GM12878 (cell line): Measurements from ENCODE around the gene ESRP2. TPM values are rescaled to one million over a fixed set of nuclear protein-coding genes. Genes with fewer than 3 reads are reported as not detected.
A peak's percentile ranks its signal among the peaks of the same experiment; 100 is the strongest.

Experiments
- CHD2 ChIP-seq: IDR thresholded peaks from 2 replicates; pipeline ENCODE4 v1.6.1; 2011; ENCODE audit warnings: low read depth, low read length, improper control_type of control experiment, borderline replicate concordance
- DPF2 ChIP-seq: fragments of 450-650 bp; IDR thresholded peaks from 2 replicates; pipeline ENCODE4 v1.6.1; 2017; ENCODE audit warnings: mild to moderate bottlenecking
- ESRRA ChIP-seq: IDR thresholded peaks from 2 replicates; pipeline ENCODE4 v1.6.1; 2012; ENCODE audit warnings: mild to moderate bottlenecking, low read length, improper control_type of control experiment
- EZH2 ChIP-seq: IDR thresholded peaks from 2 replicates; pipeline ENCODE4 v1.6.1; 2012; ENCODE audit warnings: low read depth, mild to moderate bottlenecking, control low read depth, inconsistent platforms, low read length, borderline replicate concordance; ENCODE audit not compliant: control insufficient read depth
- IKZF2 ChIP-seq, 2 experiments: fragments of 450-650 bp; IDR thresholded peaks; 2 replicates each; pipeline ENCODE4 v1.6.1; 2017; ENCODE audit warnings: mild to moderate bottlenecking in 2 of 2, moderate library complexity in 2 of 2
- LARP7 ChIP-seq: fragments of 450-650 bp; IDR thresholded peaks from 2 replicates; pipeline ENCODE4 v1.6.1; 2017; ENCODE audit warnings: mild to moderate bottlenecking
- PAX5 ChIP-seq: IDR thresholded peaks from 2 replicates; pipeline ENCODE4 v1.6.1; 2011; ENCODE audit warnings: low read depth, low read length, borderline replicate concordance
- PKNOX1 ChIP-seq: fragments of 450-650 bp; IDR thresholded peaks from 2 replicates; pipeline ENCODE4 v1.6.1; 2016; ENCODE audit warnings: mild to moderate bottlenecking
- RAD51 ChIP-seq: fragments of 450-650 bp; IDR thresholded peaks from 2 replicates; pipeline ENCODE4 v1.6.1; 2016; ENCODE audit warnings: moderate library complexity, mild to moderate bottlenecking, inconsistent platforms
- RBBP5 ChIP-seq: fragments of 200-600 bp; sonication (generic); conservative IDR thresholded peaks from 2 replicates; pipeline ENCODE4 v1.6.1; 2016
- SMAD5 ChIP-seq: IDR thresholded peaks from 2 replicates; pipeline ENCODE4 v1.6.1; 2016; ENCODE audit warnings: antibody characterized with exemption, low read depth
- SREBF1 ChIP-seq: IDR thresholded peaks from 2 replicates; pipeline ENCODE4 v1.6.1; 2012; ENCODE audit warnings: mild to moderate bottlenecking, low read length
- TCF3 ChIP-seq: IDR thresholded peaks from 2 replicates; pipeline ENCODE4 v1.6.1; 2012; ENCODE audit warnings: low read depth, mild to moderate bottlenecking, low read length, borderline replicate concordance; ENCODE audit not compliant: insufficient read depth
- TCF7 ChIP-seq: IDR thresholded peaks from 2 replicates; pipeline ENCODE4 v1.6.1; 2014; ENCODE audit warnings: antibody characterized with exemption, borderline replicate concordance
- YBX1 ChIP-seq: fragments of 450-650 bp; IDR thresholded peaks from 2 replicates; pipeline ENCODE4 v1.6.1; 2016; ENCODE audit warnings: antibody characterized with exemption
- YY1 ChIP-seq: IDR thresholded peaks from 2 replicates; pipeline ENCODE4 v1.6.1; 2011; ENCODE audit warnings: low read depth, mild to moderate bottlenecking, low read length
- ZNF217 ChIP-seq: fragments of 450-650 bp; IDR thresholded peaks from 2 replicates; pipeline ENCODE4 v1.6.1; 2017; ENCODE audit warnings: antibody characterized with exemption, mild to moderate bottlenecking
- ZNF384 ChIP-seq: IDR thresholded peaks from 2 replicates; pipeline ENCODE4 v1.6.1; 2012; ENCODE audit warnings: low read depth, mild to moderate bottlenecking, low read length, improper control_type of control experiment, borderline replicate concordance
- polyA plus RNA-seq, 11 experiments: library from polyadenylated mRNA; depleted of rRNA in 4 of 11; unstranded in 6 of 11; stranded (reverse) in 5 of 11; fragments of >200 nt; fragmentation: Nextera tagmentation in 4 of 11; fragmentation: Illumina TruSeq in 1 of 11; extraction: Ambion mirVana in 4 of 11; extraction: Trizol in 1 of 11; gene quantifications; 1 replicate in 1 of 11; 2 replicates in 10 of 11; pipeline versions ENCODE4 v1.2.1 to v1.2.3, GENCODE V29; 2011 to 2016; ENCODE audit warnings: inconsistent platforms in 2 of 11, missing spikeins in 2 of 11, low read depth in 1 of 11
- total RNA-seq, 4 experiments: library from RNA; depleted of rRNA in 3 of 4; stranded (reverse); fragments of >200 nt in 3 of 4; fragmentation: Illumina TruSeq in 1 of 4; extraction: Trizol in 1 of 4; gene quantifications; 2 replicates each; pipeline versions ENCODE4 v1.2.1 to v1.2.3, GENCODE V29; 2013 to 2021
- TF ChIP-seq, protein P1 (sequence below): IDR thresholded peaks from 2 replicates; pipeline ENCODE4 v1.6.1; 2012; ENCODE audit warnings: low read length, inconsistent platforms
- TF ChIP-seq, protein P2 (sequence below): fragments of 150-350 bp; IDR thresholded peaks from 2 replicates; pipeline ENCODE4 v1.6.1; 2014; ENCODE audit warnings: mild to moderate bottlenecking, low read depth, low read length
- TF ChIP-seq, protein P3 (sequence below): fragments of 450-650 bp; IDR thresholded peaks from 2 replicates; pipeline ENCODE4 v1.6.1; 2018; ENCODE audit warnings: borderline replicate concordance, mild to moderate bottlenecking; ENCODE audit not compliant: partially characterized antibody

ESRP2 gene
- total and polyA plus RNA-seq, 10 of the 15 experiments (the other 5 are each of a cell fraction or from before 2014, with no cell fraction given), result 0.04 to 0.64 (median 0.08) TPM; not detected in 3

- TF ChIP-seq ESRRA, result no peak
- TF ChIP-seq PAX5, result 0 out of 2 replicates have a peak, but pooled peaks have one; percentile 4
- TF ChIP-seq, protein P1, sequence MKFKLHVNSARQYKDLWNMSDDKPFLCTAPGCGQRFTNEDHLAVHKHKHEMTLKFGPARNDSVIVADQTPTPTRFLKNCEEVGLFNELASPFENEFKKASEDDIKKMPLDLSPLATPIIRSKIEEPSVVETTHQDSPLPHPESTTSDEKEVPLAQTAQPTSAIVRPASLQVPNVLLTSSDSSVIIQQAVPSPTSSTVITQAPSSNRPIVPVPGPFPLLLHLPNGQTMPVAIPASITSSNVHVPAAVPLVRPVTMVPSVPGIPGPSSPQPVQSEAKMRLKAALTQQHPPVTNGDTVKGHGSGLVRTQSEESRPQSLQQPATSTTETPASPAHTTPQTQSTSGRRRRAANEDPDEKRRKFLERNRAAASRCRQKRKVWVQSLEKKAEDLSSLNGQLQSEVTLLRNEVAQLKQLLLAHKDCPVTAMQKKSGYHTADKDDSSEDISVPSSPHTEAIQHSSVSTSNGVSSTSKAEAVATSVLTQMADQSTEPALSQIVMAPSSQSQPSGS, result no peak
- TF ChIP-seq RBBP5, result no peak
- no peak for TF ChIP-seq RAD51
- TF ChIP-seq, protein P2, sequence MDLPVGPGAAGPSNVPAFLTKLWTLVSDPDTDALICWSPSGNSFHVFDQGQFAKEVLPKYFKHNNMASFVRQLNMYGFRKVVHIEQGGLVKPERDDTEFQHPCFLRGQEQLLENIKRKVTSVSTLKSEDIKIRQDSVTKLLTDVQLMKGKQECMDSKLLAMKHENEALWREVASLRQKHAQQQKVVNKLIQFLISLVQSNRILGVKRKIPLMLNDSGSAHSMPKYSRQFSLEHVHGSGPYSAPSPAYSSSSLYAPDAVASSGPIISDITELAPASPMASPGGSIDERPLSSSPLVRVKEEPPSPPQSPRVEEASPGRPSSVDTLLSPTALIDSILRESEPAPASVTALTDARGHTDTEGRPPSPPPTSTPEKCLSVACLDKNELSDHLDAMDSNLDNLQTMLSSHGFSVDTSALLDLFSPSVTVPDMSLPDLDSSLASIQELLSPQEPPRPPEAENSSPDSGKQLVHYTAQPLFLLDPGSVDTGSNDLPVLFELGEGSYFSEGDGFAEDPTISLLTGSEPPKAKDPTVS, result no peak
- peak; percentile 4; the same call in 1 of the 2 replicates for TF ChIP-seq PKNOX1
- TF ChIP-seq DPF2, result peak; percentile 74
- TF ChIP-seq YBX1, result no peak
- TF ChIP-seq ZNF384, result no peak
- 0 out of 2 replicates have a peak, but pooled peaks have one; percentile 68 for TF ChIP-seq ZNF217
- TF ChIP-seq TCF7, result no peak
- peak; percentile 92 for TF ChIP-seq LARP7
- TF ChIP-seq, protein P3, sequence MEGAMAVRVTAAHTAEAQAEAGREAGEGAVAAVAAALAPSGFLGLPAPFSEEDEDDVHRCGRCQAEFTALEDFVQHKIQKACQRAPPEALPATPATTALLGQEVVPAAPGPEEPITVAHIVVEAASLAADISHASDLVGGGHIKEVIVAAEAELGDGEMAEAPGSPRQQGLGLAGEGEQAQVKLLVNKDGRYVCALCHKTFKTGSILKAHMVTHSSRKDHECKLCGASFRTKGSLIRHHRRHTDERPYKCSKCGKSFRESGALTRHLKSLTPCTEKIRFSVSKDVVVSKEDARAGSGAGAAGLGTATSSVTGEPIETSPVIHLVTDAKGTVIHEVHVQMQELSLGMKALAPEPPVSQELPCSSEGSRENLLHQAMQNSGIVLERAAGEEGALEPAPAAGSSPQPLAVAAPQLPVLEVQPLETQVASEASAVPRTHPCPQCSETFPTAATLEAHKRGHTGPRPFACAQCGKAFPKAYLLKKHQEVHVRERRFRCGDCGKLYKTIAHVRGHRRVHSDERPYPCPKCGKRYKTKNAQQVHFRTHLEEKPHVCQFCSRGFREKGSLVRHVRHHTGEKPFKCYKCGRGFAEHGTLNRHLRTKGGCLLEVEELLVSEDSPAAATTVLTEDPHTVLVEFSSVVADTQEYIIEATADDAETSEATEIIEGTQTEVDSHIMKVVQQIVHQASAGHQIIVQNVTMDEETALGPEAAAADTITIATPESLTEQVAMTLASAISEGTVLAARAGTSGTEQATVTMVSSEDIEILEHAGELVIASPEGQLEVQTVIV, result no peak
- no peak for TF ChIP-seq EZH2
- no peak; the same call in none of the 2 replicates for TF ChIP-seq SMAD5
- TF ChIP-seq IKZF2 (IDR thresholded peaks at IDR 0.05), result peak; percentile 43 to 51; a peak in 2 of 4 replicates
- TF ChIP-seq SREBF1, result no peak
- TF ChIP-seq YY1, result 0 out of 2 replicates have a peak, but pooled peaks have one; percentile 42
- peak; percentile 61; the same call in 1 of the 2 replicates for TF ChIP-seq CHD2
- peak; percentile 45; the same call in 1 of the 2 replicates for TF ChIP-seq TCF3
Measured at GRCh38 chr16:68264128-68265077, 28.5 kb upstream of the ESRP2 start, which contains the start of gene SLC7A6 (continued).
